GM12878 (cell line): Measurements from ENCODE around the gene ZNF101. TPM values are rescaled to one million over a fixed set of nuclear protein-coding genes. Genes with fewer than 3 reads are reported as not detected.

ENCODE experiments used
- ATAC-seq: fragments of 200-7000 bp; cut with Tn5 transposase; 3 replicates; pipeline ENCODE4 v1.9.1; 2020; ENCODE audit warnings: mild to moderate bottlenecking, moderate library complexity
- BruUV-seq: library from RNA; stranded (reverse); fragments of 400-500 nt; replicated peaks from 2 replicates; lab custom pipeline; 2021; lab: Mats Ljungman, UMichigan
- CTCF ChIA-PET: fragments of 300-600 bp; sonication (Branson Sonifier 250); formaldehyde crosslinking; extraction: SDS; loops from one replicate; lab custom pipeline; 2021; ENCODE audit warnings: inconsistent platforms; lab: Yijun Ruan, JAX
- POLR2A ChIA-PET: fragments of 350-600 bp; formaldehyde crosslinking; extraction: SDS; loops from one replicate; lab custom pipeline; 2021; ENCODE audit warnings: inconsistent platforms; lab: Charles Lee
- RAD21 ChIA-PET: fragments of 300-600 bp; sonication (Branson Sonifier 250); formaldehyde crosslinking; loops from one replicate; lab custom pipeline; 2023; ENCODE audit warnings: antibody characterized with exemption; ENCODE audit not compliant: unreplicated experiment; lab: Charles Lee
- SMC1A ChIA-PET: fragments of 300-600 bp; sonication (Branson Sonifier 250); formaldehyde crosslinking; loops from one replicate; lab custom pipeline; 2023; ENCODE audit not compliant: unreplicated experiment, uncharacterized antibody; lab: Charles Lee
- DNase-seq: peaks from one replicate; pipeline ENCODE4 v3.0.0-alpha.2; 2011; ENCODE audit warnings: low read depth, low spot score
- FAIRE-seq: peaks from 3 replicates; lab custom pipeline; 2011; peaks lifted over from hg19 to GRCh38; lab: Jason Lieb, UNC
- H2AFZ ChIP-seq: 2 replicates; pipeline ENCODE4 v1.6.0; 2011; ENCODE audit warnings: low read depth, low read length, control low read depth; ENCODE audit not compliant: control insufficient read depth
- H3K27ac ChIP-seq: 2 replicates; pipeline ENCODE4 v1.5.1; 2011; ENCODE audit warnings: control low read depth; ENCODE audit not compliant: control insufficient read depth, insufficient read depth
- H3K27me3 ChIP-seq, 2 experiments: replicated peaks in 1 of 2; 2 replicates each; pipeline versions ENCODE4 v1.6.0 to v1.6.1; 2011; ENCODE audit warnings: low read length in 1 of 2; ENCODE audit not compliant: control insufficient read depth in 2 of 2, insufficient read depth in 2 of 2
- H3K36me3 ChIP-seq, 2 experiments: 2 replicates each; pipeline ENCODE4 v1.5.1; 2011; ENCODE audit warnings: low read length in 1 of 2; ENCODE audit not compliant: control insufficient read depth in 2 of 2, insufficient read depth in 2 of 2
- H3K4me1 ChIP-seq: 2 replicates; pipeline ENCODE4 v1.6.1; 2011; ENCODE audit warnings: mild to moderate bottlenecking, low read length, moderate library complexity, mixed read lengths; ENCODE audit not compliant: control insufficient read depth, insufficient read depth
- H3K4me2 ChIP-seq: 2 replicates; pipeline ENCODE4 v1.6.0; 2011; ENCODE audit warnings: control low read depth; ENCODE audit not compliant: control insufficient read depth, insufficient read depth
- H3K4me3 ChIP-seq: fragments of 200-600 bp; sonication (generic); 2 replicates; pipeline ENCODE4 v1.5.1; 2016
- H3K79me2 ChIP-seq: 2 replicates; pipeline ENCODE4 v1.6.0; 2011; ENCODE audit warnings: low read length; ENCODE audit not compliant: control insufficient read depth, insufficient read depth
- H3K9ac ChIP-seq: 2 replicates; pipeline ENCODE4 v1.8.0; 2011; ENCODE audit warnings: low read length, control low read depth, mixed read lengths; ENCODE audit not compliant: control insufficient read depth, insufficient read depth
- H3K9me3 ChIP-seq: replicated peaks from 3 replicates; pipeline ENCODE4 v1.5.1; 2011; ENCODE audit warnings: mild to moderate bottlenecking, low read length; ENCODE audit not compliant: control insufficient read depth, insufficient read depth
- H4K20me1 ChIP-seq: 2 replicates; pipeline ENCODE4 v1.6.0; 2011; ENCODE audit not compliant: control insufficient read depth, insufficient read depth
- POLR2A ChIP-seq: IDR thresholded peaks from 2 replicates; pipeline ENCODE4 v1.6.1; 2011; ENCODE audit warnings: low read depth, mild to moderate bottlenecking, low read length
- WGBS: methylation state at CpG from one replicate; pipeline ENCODE4 v1.1.6; 2016; ENCODE audit warnings: low lambda C conversion rate; ENCODE audit not compliant: insufficient replicate concordance, insufficient coverage; ENCODE audit errors: missing lambda C conversion rate; 5-methylcytosine and 5-hydroxymethylcytosine counted together
- in situ Hi-C: fragments of 300-500 bp; cut with MboI; formaldehyde crosslinking; loops from 9 replicates; pipeline ENCODE4 v1.14.3; 2018; ENCODE audit warnings: mixed read lengths
- intact Hi-C: fragments of 100-400 bp; cut with micrococcal nuclease; formaldehyde crosslinking; loops from one replicate; pipeline ENCODE4 v1.14.2; 2022; ENCODE audit not compliant: unreplicated experiment
- polyA plus RNA-seq, 11 experiments: library from polyadenylated mRNA; depleted of rRNA in 4 of 11; unstranded in 6 of 11; stranded (reverse) in 5 of 11; fragments of >200 nt; fragmentation: Nextera tagmentation in 4 of 11; fragmentation: Illumina TruSeq in 1 of 11; extraction: Ambion mirVana in 4 of 11; extraction: Trizol in 1 of 11; gene quantifications; 1 replicate in 1 of 11; 2 replicates in 10 of 11; pipeline versions ENCODE4 v1.2.1 to v1.2.3, GENCODE V29; 2011 to 2016; ENCODE audit warnings: inconsistent platforms in 2 of 11, missing spikeins in 2 of 11, low read depth in 1 of 11
- total RNA-seq, 4 experiments: library from RNA; depleted of rRNA in 3 of 4; stranded (reverse); fragments of >200 nt in 3 of 4; fragmentation: Illumina TruSeq in 1 of 4; extraction: Trizol in 1 of 4; gene quantifications; 2 replicates each; pipeline versions ENCODE4 v1.2.1 to v1.2.3, GENCODE V29; 2013 to 2021
- TF ChIP-seq, protein P1 (sequence below): fragments of 450-650 bp; formaldehyde crosslinking; IDR thresholded peaks from 2 replicates; pipeline ENCODE4 v1.4.0; 2020; ENCODE audit warnings: mild to moderate bottlenecking, moderate library complexity

Gene ZNF101
- total and polyA plus RNA-seq, 10 of the 15 experiments (the other 5 are each of a cell fraction or from before 2014, with no cell fraction given): 15.2 to 40.5 (median 19.8) TPM

DNA sequence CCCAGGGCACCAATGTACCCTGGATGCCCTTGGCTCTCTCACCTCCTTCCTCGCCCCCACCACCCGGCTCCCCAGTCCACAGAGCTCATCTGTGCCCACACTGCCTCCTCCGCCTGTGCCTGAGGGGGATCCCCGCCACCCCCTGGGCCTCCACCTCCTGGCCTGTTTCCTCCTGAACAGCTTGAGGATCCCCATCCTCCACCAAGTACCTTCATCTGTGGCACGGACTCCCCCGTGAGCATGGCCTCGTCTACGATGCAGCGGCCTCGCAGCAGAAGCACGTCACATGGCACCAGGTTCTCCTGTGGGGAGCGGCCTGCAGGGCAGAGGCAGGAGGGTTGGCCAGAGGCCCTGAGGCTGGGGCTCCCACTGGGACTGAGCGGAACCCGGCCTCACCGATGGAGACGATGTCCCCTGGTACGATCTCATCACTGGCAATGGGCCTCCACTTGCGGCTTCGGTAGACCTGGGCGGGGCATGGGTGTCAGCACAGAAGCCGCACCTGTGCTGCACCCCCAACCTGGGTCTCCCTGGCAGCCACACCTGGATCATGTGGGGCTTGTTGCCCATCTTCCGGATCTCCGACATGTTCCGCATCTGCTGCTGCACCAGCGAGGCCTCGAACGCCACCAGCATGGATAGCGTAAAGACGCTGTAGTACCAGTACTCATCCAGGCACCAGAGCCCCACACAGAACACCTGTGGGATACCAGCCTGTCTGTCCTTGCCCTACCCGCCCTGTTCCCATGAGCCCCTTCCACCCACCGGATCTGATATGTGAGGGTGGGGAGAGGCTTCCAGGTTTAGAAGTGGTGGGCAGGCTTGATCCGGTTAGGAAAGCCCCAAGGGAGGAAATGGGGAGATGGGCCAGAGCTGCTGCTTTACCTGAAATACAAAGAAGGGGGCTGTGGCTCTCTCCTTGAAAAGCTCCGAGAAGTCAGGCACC is 11.9 kb upstream of the ZNF101 start:
- BruUV-seq: no TSS peak
- intact Hi-C loops (no loop called here), in situ Hi-C loops (no loop called here)
- TF ChIP-seq, protein P1, sequence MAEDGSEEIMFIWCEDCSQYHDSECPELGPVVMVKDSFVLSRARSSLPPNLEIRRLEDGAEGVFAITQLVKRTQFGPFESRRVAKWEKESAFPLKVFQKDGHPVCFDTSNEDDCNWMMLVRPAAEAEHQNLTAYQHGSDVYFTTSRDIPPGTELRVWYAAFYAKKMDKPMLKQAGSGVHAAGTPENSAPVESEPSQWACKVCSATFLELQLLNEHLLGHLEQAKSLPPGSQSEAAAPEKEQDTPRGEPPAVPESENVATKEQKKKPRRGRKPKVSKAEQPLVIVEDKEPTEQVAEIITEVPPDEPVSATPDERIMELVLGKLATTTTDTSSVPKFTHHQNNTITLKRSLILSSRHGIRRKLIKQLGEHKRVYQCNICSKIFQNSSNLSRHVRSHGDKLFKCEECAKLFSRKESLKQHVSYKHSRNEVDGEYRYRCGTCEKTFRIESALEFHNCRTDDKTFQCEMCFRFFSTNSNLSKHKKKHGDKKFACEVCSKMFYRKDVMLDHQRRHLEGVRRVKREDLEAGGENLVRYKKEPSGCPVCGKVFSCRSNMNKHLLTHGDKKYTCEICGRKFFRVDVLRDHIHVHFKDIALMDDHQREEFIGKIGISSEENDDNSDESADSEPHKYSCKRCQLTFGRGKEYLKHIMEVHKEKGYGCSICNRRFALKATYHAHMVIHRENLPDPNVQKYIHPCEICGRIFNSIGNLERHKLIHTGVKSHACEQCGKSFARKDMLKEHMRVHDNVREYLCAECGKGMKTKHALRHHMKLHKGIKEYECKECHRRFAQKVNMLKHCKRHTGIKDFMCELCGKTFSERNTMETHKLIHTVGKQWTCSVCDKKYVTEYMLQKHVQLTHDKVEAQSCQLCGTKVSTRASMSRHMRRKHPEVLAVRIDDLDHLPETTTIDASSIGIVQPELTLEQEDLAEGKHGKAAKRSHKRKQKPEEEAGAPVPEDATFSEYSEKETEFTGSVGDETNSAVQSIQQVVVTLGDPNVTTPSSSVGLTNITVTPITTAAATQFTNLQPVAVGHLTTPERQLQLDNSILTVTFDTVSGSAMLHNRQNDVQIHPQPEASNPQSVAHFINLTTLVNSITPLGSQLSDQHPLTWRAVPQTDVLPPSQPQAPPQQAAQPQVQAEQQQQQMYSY (CRISPR knock-in tag): no peak
- peak; percentile 28 for TF ChIP-seq POLR2A
- H3K36me3 ChIP-seq: peaks cover 44 to 65% of the 10 kb centered on the region in 2 experiments
- ChIA-PET POLR2A (interaction anchor here (0.6 kb wide), 1 partner anchor 34 kb away, joined by 3 read pairs; no protein-coding TSS in a partner anchor), CTCF (no interaction called here), SMC1A (no interaction called here), RAD21 (no interaction called here)
- no peaks in the 10 kb centered on the region for H3K27me3 ChIP-seq
- no peaks in the 10 kb centered on the region for H4K20me1 ChIP-seq
- H3K4me2 ChIP-seq: no peak overlapping the region
- no peaks in the 10 kb centered on the region for H3K9me3 ChIP-seq
- FAIRE-seq: no peak
- H3K4me1 ChIP-seq: no peaks in the 10 kb centered on the region; the same call in 1 of the 2 replicates
- H3K27ac ChIP-seq: no peak overlapping the region
- no peak overlapping the region for H3K4me3 ChIP-seq
- 98% methylated on average over 33 of the region's 33 CpGs for WGBS
- DNase-seq: no peak
- peaks cover 20% of the 10 kb centered on the region for H3K79me2 ChIP-seq
- ATAC-seq: no peak
- H3K9ac ChIP-seq: no peak overlapping the region
- no peak overlapping the region for H2AFZ ChIP-seq
